WTC11 (cell line): ENCODE results near the gene IFIT1. TPM values are rescaled to one million over a fixed set of nuclear protein-coding genes. Genes with fewer than 3 reads are reported as not detected.

Experiments
- ATAC-seq: fragments of 200-7000 bp; cut with Tn5 transposase; 2 replicates; pipeline ENCODE4 v1.10.0; 2021; ENCODE audit warnings: mild to moderate bottlenecking, moderate library complexity
- CTCF ChIA-PET: fragments of 300-600 bp; sonication (Branson Sonifier 250); formaldehyde crosslinking; loops from one replicate; lab custom pipeline; 2021; ENCODE audit warnings: antibody characterized with exemption; lab: Charles Lee
- POLR2A ChIA-PET: fragments of 350-600 bp; sonication (Branson Sonifier 250); formaldehyde crosslinking; loops from one replicate; lab custom pipeline; 2021; ENCODE audit warnings: antibody characterized with exemption; lab: Charles Lee
- DNase-seq: peaks from one replicate; pipeline ENCODE4 v3.0.0; 2021; ENCODE audit warnings: low spot score
- H3K27ac Mint-ChIP-seq: 2 replicates; pipeline ENCODE4 v1.8.0; 2021; ENCODE audit warnings: mixed read lengths
- H3K27me3 Mint-ChIP-seq: 2 replicates; pipeline ENCODE4 v1.8.0; 2021; ENCODE audit warnings: low read depth, mild to moderate bottlenecking, moderate library complexity, mixed read lengths
- H3K36me3 Mint-ChIP-seq: 2 replicates; pipeline ENCODE4 v1.8.0; 2021; ENCODE audit warnings: mixed read lengths
- H3K4me1 Mint-ChIP-seq: 2 replicates; pipeline ENCODE4 v1.8.0; 2022; ENCODE audit warnings: mixed read lengths
- H3K4me3 Mint-ChIP-seq: 2 replicates; pipeline ENCODE4 v1.8.0; 2021; ENCODE audit warnings: mild to moderate bottlenecking, moderate library complexity, mixed read lengths
- H3K9me3 Mint-ChIP-seq: 2 replicates; pipeline ENCODE4 v1.8.0; 2021; ENCODE audit warnings: mixed read lengths
- AFF4 ChIP-seq: sonication (generic); formaldehyde crosslinking; IDR thresholded peaks from 2 replicates; pipeline ENCODE4 v1.8.1; 2023; ENCODE audit warnings: mild to moderate bottlenecking, missing genetic modification reagents, borderline replicate concordance
- CREM ChIP-seq: sonication (generic); formaldehyde crosslinking; IDR thresholded peaks from 2 replicates; pipeline ENCODE4 v1.8.1; 2022; ENCODE audit warnings: mild to moderate bottlenecking, missing genetic modification reagents, moderate library complexity
- GRHL2 ChIP-seq: fragments of 250-450 bp; sonication (Bioruptor Pico); IDR thresholded peaks from 2 replicates; pipeline ENCODE4 v1.8.0; 2022; ENCODE audit warnings: mild to moderate bottlenecking, moderate library complexity; ENCODE audit not compliant: insufficient replicate concordance, severe bottlenecking
- HMGXB4 ChIP-seq: sonication (generic); formaldehyde crosslinking; IDR thresholded peaks from 2 replicates; pipeline ENCODE4 v1.8.1; 2023; ENCODE audit warnings: mild to moderate bottlenecking, moderate library complexity, missing genetic modification reagents
- IRF2 ChIP-seq: sonication (generic); formaldehyde crosslinking; IDR thresholded peaks from 2 replicates; pipeline ENCODE4 v1.8.0; 2022; ENCODE audit warnings: low read depth, missing genetic modification reagents, borderline replicate concordance
- MAX ChIP-seq: sonication (generic); formaldehyde crosslinking; IDR thresholded peaks from 2 replicates; pipeline ENCODE4 v1.8.0; 2022; ENCODE audit warnings: mild to moderate bottlenecking, missing genetic modification reagents
- NR1H2 ChIP-seq: sonication (generic); formaldehyde crosslinking; IDR thresholded peaks from 2 replicates; pipeline ENCODE4 v1.9.0; 2021; ENCODE audit warnings: mild to moderate bottlenecking, moderate library complexity, missing genetic modification reagents
- NR3C1 ChIP-seq: sonication (generic); formaldehyde crosslinking; conservative IDR thresholded peaks from 2 replicates; pipeline ENCODE4 v1.8.1; 2023; ENCODE audit warnings: low read depth, mild to moderate bottlenecking, missing genetic modification reagents
- SMAD3 ChIP-seq: sonication (generic); formaldehyde crosslinking; IDR thresholded peaks from 2 replicates; pipeline ENCODE4 v1.8.0; 2022; ENCODE audit warnings: missing genetic modification reagents, mild to moderate bottlenecking, borderline replicate concordance
- SMAD4 ChIP-seq: sonication (generic); formaldehyde crosslinking; IDR thresholded peaks from 2 replicates; pipeline ENCODE4 v1.8.0; 2022; ENCODE audit warnings: mild to moderate bottlenecking, missing genetic modification reagents
- TEAD1 ChIP-seq: sonication (generic); formaldehyde crosslinking; IDR thresholded peaks from 2 replicates; pipeline ENCODE4 v1.8.0; 2022; ENCODE audit warnings: mild to moderate bottlenecking, missing genetic modification reagents
- total RNA-seq: library from RNA; stranded (reverse); gene quantifications from 3 replicates; pipeline ENCODE4 v1.2.3, GENCODE V29; 2021
- TF ChIP-seq, protein P1 (sequence below): fragments of 250-450 bp; sonication (Bioruptor Pico); IDR thresholded peaks from 2 replicates; pipeline ENCODE4 v1.8.0; 2021; ENCODE audit warnings: mild to moderate bottlenecking
- TF ChIP-seq, protein P2 (sequence below): fragments of 250-450 bp; sonication (Bioruptor Pico); IDR thresholded peaks from 2 replicates; pipeline ENCODE4 v1.9.0; 2021; ENCODE audit warnings: mild to moderate bottlenecking
- TF ChIP-seq, protein P3 (sequence below): sonication (generic); formaldehyde crosslinking; IDR thresholded peaks from 2 replicates; pipeline ENCODE4 v1.8.1; 2022; ENCODE audit warnings: mild to moderate bottlenecking, missing genetic modification reagents, moderate library complexity, borderline replicate concordance

Gene IFIT1
- total RNA-seq, 1 experiment from 2014 or later, result 1.5 TPM

- no peak for ATAC-seq
- CTCF ChIA-PET, result interaction anchor here (1.0 to 2.3 kb wide), 3 partner anchors 40 to 150 kb away, joined by 3 to 10 read pairs (median 3); partner anchors contain the start of gene IFIT3
- no peak overlapping the region for H3K4me3 Mint-ChIP-seq
Measured at GRCh38 chr10:89367529-89367928, 24.9 kb upstream of the IFIT1 start.

GRCh38 chr10:89368129-89368528 is 24.3 kb upstream of the IFIT1 start:
- ATAC-seq, result no peak

More at GRCh38 chr10:89367529-89367928, 24.9 kb upstream of the IFIT1 start:
- no peak for TF ChIP-seq TEAD1
- no peak for TF ChIP-seq HMGXB4 (CRISPR knock-in tag)
- no peak for TF ChIP-seq IRF2
- no peak for TF ChIP-seq MAX (CRISPR knock-in tag)
- TF ChIP-seq CREM (CRISPR knock-in tag), result no peak
- TF ChIP-seq NR1H2 (CRISPR knock-in tag), result no peak
- TF ChIP-seq, protein P1, sequence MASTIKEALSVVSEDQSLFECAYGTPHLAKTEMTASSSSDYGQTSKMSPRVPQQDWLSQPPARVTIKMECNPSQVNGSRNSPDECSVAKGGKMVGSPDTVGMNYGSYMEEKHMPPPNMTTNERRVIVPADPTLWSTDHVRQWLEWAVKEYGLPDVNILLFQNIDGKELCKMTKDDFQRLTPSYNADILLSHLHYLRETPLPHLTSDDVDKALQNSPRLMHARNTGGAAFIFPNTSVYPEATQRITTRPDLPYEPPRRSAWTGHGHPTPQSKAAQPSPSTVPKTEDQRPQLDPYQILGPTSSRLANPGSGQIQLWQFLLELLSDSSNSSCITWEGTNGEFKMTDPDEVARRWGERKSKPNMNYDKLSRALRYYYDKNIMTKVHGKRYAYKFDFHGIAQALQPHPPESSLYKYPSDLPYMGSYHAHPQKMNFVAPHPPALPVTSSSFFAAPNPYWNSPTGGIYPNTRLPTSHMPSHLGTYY (CRISPR knock-in tag), result no peak
- TF ChIP-seq NR3C1 (CRISPR knock-in tag), result no peak
- Mint-ChIP-seq H3K9me3 (peaks cover 6% of the 10 kb centered on the region), H3K27me3 (no peaks in the 10 kb centered on the region), H3K27ac (no peak overlapping the region), H3K36me3 (no peaks in the 10 kb centered on the region), H3K4me1 (peaks cover 12% of the 10 kb centered on the region)
- DNase-seq, result no peak
- POLR2A ChIA-PET, result interaction anchor here (0.5 kb wide), 1 partner anchor 557 kb away, joined by 4 read pairs; no protein-coding TSS in a partner anchor

More at GRCh38 chr10:89368129-89368528, 24.3 kb upstream of the IFIT1 start:
- Mint-ChIP-seq H3K27me3 (no peaks in the 10 kb centered on the region), H3K27ac (no peak overlapping the region), H3K36me3 (no peaks in the 10 kb centered on the region), H3K9me3 (peaks cover 6% of the 10 kb centered on the region), H3K4me3 (no peak overlapping the region), H3K4me1 (peaks cover 12% of the 10 kb centered on the region)
- no peak for DNase-seq
- ChIA-PET CTCF (interaction anchor here (1.0 to 2.6 kb wide), 8 partner anchors 10 to 151 kb away, joined by 3 to 19 read pairs (median 6); partner anchors contain the start of genes IFIT1B and IFIT3), POLR2A (no interaction called here)
- no peak for TF ChIP-seq SMAD3
- TF ChIP-seq AFF4 (CRISPR knock-in tag), result no peak
- TF ChIP-seq GRHL2, result no peak
- TF ChIP-seq, protein P2, sequence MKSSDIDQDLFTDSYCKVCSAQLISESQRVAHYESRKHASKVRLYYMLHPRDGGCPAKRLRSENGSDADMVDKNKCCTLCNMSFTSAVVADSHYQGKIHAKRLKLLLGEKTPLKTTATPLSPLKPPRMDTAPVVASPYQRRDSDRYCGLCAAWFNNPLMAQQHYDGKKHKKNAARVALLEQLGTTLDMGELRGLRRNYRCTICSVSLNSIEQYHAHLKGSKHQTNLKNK (CRISPR knock-in tag), result no peak
- TF ChIP-seq, protein P3, sequence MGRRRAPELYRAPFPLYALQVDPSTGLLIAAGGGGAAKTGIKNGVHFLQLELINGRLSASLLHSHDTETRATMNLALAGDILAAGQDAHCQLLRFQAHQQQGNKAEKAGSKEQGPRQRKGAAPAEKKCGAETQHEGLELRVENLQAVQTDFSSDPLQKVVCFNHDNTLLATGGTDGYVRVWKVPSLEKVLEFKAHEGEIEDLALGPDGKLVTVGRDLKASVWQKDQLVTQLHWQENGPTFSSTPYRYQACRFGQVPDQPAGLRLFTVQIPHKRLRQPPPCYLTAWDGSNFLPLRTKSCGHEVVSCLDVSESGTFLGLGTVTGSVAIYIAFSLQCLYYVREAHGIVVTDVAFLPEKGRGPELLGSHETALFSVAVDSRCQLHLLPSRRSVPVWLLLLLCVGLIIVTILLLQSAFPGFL (CRISPR knock-in tag), result no peak
- no peak for TF ChIP-seq SMAD4 (CRISPR knock-in tag)
- no peak for TF ChIP-seq HMGXB4 (CRISPR knock-in tag)
